HG03280 (cell line): ENCODE measurements around the gene OPCML.

Experiments
- ATAC-seq: cut with Tn5 transposase; IDR thresholded peaks from one replicate; pipeline ENCODE4 v1.9.1; 2021; ENCODE audit warnings: mild to moderate bottlenecking, moderate library complexity; ENCODE audit not compliant: unreplicated experiment

OPCML gene

GRCh38 chr11:133047771-133048115 is 484.6 kb downstream of the OPCML start:
- no peak for ATAC-seq

GRCh38 chr11:133047036-133047770 is 485.1 kb downstream of the OPCML start:
- no peak for ATAC-seq

- ATAC-seq, result no peak
These were observed 486.0 kb downstream of the OPCML start for GRCh38 chr11:133046252-133046651.

GRCh38 chr11:133041928-133042882 is 490.1 kb downstream of the OPCML start:
- ATAC-seq, result no peak

GRCh38 chr11:133041181-133041580 is 491.1 kb downstream of the OPCML start:
- no peak for ATAC-seq

GRCh38 chr11:133040289-133040900 is 491.9 kb downstream of the OPCML start:
- ATAC-seq, result no peak

- no peak for ATAC-seq
These were observed 493.5 kb downstream of the OPCML start for GRCh38 chr11:133038850-133039249.

- no peak for ATAC-seq
These were observed 497.4 kb downstream of the OPCML start for GRCh38 chr11:133034929-133035328.

- no peak for ATAC-seq
These were observed 503.2 kb downstream of the OPCML start for GRCh38 chr11:133029107-133029506.

- ATAC-seq, result no peak
These were observed 505.3 kb downstream of the OPCML start for GRCh38 chr11:133026952-133027351.

- ATAC-seq, result no peak
These were observed 508.0 kb downstream of the OPCML start for GRCh38 chr11:133024301-133024700.

GRCh38 chr11:133023232-133023631 is 509.1 kb downstream of the OPCML start:
- no peak for ATAC-seq

GRCh38 chr11:133021553-133021952 is 510.7 kb downstream of the OPCML start:
- no peak for ATAC-seq

GRCh38 chr11:133020372-133020714 is 512.0 kb downstream of the OPCML start:
- no peak for ATAC-seq

GRCh38 chr11:133019545-133020371 is 512.5 kb downstream of the OPCML start:
- ATAC-seq, result no peak

- no peak for ATAC-seq
These were observed 516.8 kb downstream of the OPCML start for GRCh38 chr11:133015457-133015856.

GRCh38 chr11:133014337-133014736 is 518.0 kb downstream of the OPCML start:
- no peak for ATAC-seq

- no peak for ATAC-seq
These were observed 519.5 kb downstream of the OPCML start for GRCh38 chr11:133012803-133013202.

- no peak for ATAC-seq
These were observed 520.7 kb downstream of the OPCML start for GRCh38 chr11:133011604-133012003.

- ATAC-seq, result no peak
These were observed 525.2 kb downstream of the OPCML start for GRCh38 chr11:133007027-133007584.

GRCh38 chr11:133004369-133004768 is 527.9 kb downstream of the OPCML start:
- ATAC-seq, result no peak
